Sigmoid colon (tissue), 4 donors: ENCODE data around the gene MAGI2.

Experiments
- EP300 ChIP-seq, 4 donors: sonication (generic); formaldehyde crosslinking; IDR thresholded peaks; one replicate each; pipeline ENCODE4 v1.6.1; 2017; ENCODE audit warnings: antibody characterized with exemption in 4 of 4
- TF ChIP-seq, protein P1 (sequence below), 4 experiments: fragments of 450-650 bp in 3 of 4; fragments of 200-600 bp in 1 of 4; IDR thresholded peaks; one replicate each; pipeline ENCODE4 v1.5.1; 2016 to 2019; ENCODE audit warnings: antibody characterized with exemption in 4 of 4, mild to moderate bottlenecking in 3 of 4, moderate library complexity in 2 of 4

DNA sequence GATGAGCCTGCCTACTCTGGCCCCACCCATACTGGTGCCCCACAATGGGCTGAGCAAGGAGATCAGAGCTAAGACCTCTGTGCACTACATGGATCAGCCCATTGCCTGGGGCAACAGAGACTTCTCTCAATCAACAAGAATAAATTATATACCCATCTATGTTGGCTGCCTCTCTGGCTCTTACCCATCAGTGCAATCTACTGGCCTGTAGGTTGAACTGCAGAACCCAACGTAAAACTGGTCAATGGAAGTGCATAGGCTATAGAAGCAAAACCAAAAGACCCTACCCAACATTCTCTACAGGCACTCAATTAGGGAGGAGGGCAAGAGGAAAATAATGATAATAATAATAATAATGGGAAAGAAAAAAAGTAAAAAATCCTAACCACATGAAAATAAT lies 574.3 kb downstream of the MAGI2 start:
- TF ChIP-seq, protein P1, sequence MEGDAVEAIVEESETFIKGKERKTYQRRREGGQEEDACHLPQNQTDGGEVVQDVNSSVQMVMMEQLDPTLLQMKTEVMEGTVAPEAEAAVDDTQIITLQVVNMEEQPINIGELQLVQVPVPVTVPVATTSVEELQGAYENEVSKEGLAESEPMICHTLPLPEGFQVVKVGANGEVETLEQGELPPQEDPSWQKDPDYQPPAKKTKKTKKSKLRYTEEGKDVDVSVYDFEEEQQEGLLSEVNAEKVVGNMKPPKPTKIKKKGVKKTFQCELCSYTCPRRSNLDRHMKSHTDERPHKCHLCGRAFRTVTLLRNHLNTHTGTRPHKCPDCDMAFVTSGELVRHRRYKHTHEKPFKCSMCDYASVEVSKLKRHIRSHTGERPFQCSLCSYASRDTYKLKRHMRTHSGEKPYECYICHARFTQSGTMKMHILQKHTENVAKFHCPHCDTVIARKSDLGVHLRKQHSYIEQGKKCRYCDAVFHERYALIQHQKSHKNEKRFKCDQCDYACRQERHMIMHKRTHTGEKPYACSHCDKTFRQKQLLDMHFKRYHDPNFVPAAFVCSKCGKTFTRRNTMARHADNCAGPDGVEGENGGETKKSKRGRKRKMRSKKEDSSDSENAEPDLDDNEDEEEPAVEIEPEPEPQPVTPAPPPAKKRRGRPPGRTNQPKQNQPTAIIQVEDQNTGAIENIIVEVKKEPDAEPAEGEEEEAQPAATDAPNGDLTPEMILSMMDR (IDR thresholded peaks at IDR 0.05): no peak
- no peak for TF ChIP-seq EP300 (IDR thresholded peaks at IDR 0.05)
